Activated CD8-positive, alpha-beta T cell treated with anti-CD3 and anti-CD28 coated beads for 36 hours (primary cell): ENCODE results near the gene SLC17A1. TPM values are rescaled to one million over a fixed set of nuclear protein-coding genes. Genes with fewer than 3 reads are reported as not detected.

Experiments
- ATAC-seq: fragments of 200-7000 bp; cut with Tn5 transposase; one replicate; pipeline ENCODE4 v1.10.0; 2021; ENCODE audit warnings: mild to moderate bottlenecking, moderate library complexity
- CTCF ChIA-PET: fragments of 350-600 bp; sonication (Branson Sonifier 250); formaldehyde crosslinking; loops from one replicate; lab custom pipeline; 2021; ENCODE audit warnings: antibody characterized with exemption; lab: Charles Lee
- POLR2A ChIA-PET: fragments of 350-600 bp; sonication (Branson Sonifier 250); formaldehyde crosslinking; loops from one replicate; lab custom pipeline; 2021; ENCODE audit warnings: antibody characterized with exemption; lab: Charles Lee
- DNase-seq: peaks from one replicate; pipeline ENCODE4 v3.0.0-alpha.2; 2020
- H3K27ac Mint-ChIP-seq: one replicate; pipeline ENCODE4 v1.8.0; 2021; ENCODE audit warnings: mild to moderate bottlenecking, mixed read lengths
- H3K27me3 Mint-ChIP-seq: one replicate; pipeline ENCODE4 v1.8.0; 2021; ENCODE audit warnings: mixed read lengths
- H3K36me3 Mint-ChIP-seq: one replicate; pipeline ENCODE4 v1.8.0; 2021; ENCODE audit warnings: low read depth, mixed read lengths
- H3K4me1 Mint-ChIP-seq: one replicate; pipeline ENCODE4 v1.8.0; 2021; ENCODE audit warnings: low read depth, mixed read lengths
- H3K4me3 Mint-ChIP-seq: one replicate; pipeline ENCODE4 v1.8.0; 2021; ENCODE audit warnings: mild to moderate bottlenecking, moderate library complexity, mixed read lengths
- H3K9me3 Mint-ChIP-seq: one replicate; pipeline ENCODE4 v1.8.0; 2021; ENCODE audit warnings: mixed read lengths
- intact Hi-C: fragments of 100-400 bp; cut with micrococcal nuclease; formaldehyde crosslinking; loops from one replicate; pipeline ENCODE4 v1.10.0; 2022
- total RNA-seq, 2 experiments: library from RNA; stranded (reverse); gene quantifications; one replicate each; pipeline ENCODE4 v1.2.3, GENCODE V29; 2021
- TF ChIP-seq, protein P1 (sequence below): fragments of 200-600 bp; IDR thresholded peaks from one replicate; pipeline ENCODE4 v1.8.0; 2022; ENCODE audit warnings: antibody characterized with exemption, mild to moderate bottlenecking

Gene SLC17A1
- total RNA-seq, 2 experiments from 2014 or later = not detected

DNA sequence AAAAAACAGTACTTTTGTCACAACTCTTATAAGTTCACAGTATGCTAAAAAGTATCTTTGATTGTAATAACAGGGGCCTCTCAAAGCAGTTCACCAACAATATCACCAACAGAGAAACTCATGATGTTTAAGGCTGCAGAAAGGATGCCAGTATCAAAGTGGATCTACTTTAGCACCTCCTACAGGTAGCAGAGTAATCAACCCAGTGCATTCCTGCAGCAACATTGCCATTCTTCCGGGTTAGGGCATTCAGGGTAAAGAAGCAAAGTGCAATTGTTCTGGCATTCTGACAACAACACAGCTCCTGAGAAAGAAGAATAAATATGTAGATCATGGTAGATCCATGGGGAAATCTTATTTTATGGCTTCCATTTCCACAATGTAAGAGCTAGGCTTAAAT, 84.9 kb downstream of the SLC17A1 start:
- POLR2A ChIA-PET = no interaction called here
- ATAC-seq = no peak
- CTCF ChIA-PET = no interaction called here
- Mint-ChIP-seq H3K9me3 (no peaks in the 10 kb centered on the region), H3K36me3 (no peaks in the 10 kb centered on the region), H3K4me3 (no peak overlapping the region), H3K4me1 (no peaks in the 10 kb centered on the region), H3K27ac (no peak overlapping the region), H3K27me3 (no peaks in the 10 kb centered on the region)
- no peak for DNase-seq
- intact Hi-C loops = no loop called here
- TF ChIP-seq, protein P1, sequence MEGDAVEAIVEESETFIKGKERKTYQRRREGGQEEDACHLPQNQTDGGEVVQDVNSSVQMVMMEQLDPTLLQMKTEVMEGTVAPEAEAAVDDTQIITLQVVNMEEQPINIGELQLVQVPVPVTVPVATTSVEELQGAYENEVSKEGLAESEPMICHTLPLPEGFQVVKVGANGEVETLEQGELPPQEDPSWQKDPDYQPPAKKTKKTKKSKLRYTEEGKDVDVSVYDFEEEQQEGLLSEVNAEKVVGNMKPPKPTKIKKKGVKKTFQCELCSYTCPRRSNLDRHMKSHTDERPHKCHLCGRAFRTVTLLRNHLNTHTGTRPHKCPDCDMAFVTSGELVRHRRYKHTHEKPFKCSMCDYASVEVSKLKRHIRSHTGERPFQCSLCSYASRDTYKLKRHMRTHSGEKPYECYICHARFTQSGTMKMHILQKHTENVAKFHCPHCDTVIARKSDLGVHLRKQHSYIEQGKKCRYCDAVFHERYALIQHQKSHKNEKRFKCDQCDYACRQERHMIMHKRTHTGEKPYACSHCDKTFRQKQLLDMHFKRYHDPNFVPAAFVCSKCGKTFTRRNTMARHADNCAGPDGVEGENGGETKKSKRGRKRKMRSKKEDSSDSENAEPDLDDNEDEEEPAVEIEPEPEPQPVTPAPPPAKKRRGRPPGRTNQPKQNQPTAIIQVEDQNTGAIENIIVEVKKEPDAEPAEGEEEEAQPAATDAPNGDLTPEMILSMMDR = no peak

- intact Hi-C loops = no loop called here
- no peak for ATAC-seq
- ChIA-PET POLR2A (no interaction called here), CTCF (interaction anchor here (1.1 to 1.4 kb wide), 2 partner anchors 26 to 225 kb away, joined by 3 read pairs; no protein-coding TSS in a partner anchor)
- peaks cover 2% of the 10 kb centered on the region for H3K9me3 Mint-ChIP-seq
- no peak for DNase-seq
- no peak overlapping the region for H3K4me3 Mint-ChIP-seq
- H3K36me3 Mint-ChIP-seq = no peaks in the 10 kb centered on the region
- no peak overlapping the region for H3K27ac Mint-ChIP-seq
- TF ChIP-seq, protein P1 = no peak
- H3K27me3 Mint-ChIP-seq = no peaks in the 10 kb centered on the region
- no peaks in the 10 kb centered on the region for H3K4me1 Mint-ChIP-seq
Measured at GRCh38 chr6:25745836-25746235, 86.0 kb downstream of the SLC17A1 start.

- TF ChIP-seq, protein P1 = no peak
- DNase-seq (no peak), ATAC-seq (no peak)
- intact Hi-C loops = no loop called here
- Mint-ChIP-seq H3K36me3 (no peaks in the 10 kb centered on the region), H3K27ac (no peak overlapping the region), H3K9me3 (peaks cover 2% of the 10 kb centered on the region), H3K4me3 (no peak overlapping the region), H3K4me1 (no peaks in the 10 kb centered on the region), H3K27me3 (no peaks in the 10 kb centered on the region)
- ChIA-PET CTCF (interaction anchor here (1.3 kb wide), 1 partner anchor 478 kb away, joined by 3 read pairs; no protein-coding TSS in a partner anchor), POLR2A (no interaction called here)
Measured at GRCh38 chr6:25743868-25744267, 88.0 kb downstream of the SLC17A1 start.

DNA sequence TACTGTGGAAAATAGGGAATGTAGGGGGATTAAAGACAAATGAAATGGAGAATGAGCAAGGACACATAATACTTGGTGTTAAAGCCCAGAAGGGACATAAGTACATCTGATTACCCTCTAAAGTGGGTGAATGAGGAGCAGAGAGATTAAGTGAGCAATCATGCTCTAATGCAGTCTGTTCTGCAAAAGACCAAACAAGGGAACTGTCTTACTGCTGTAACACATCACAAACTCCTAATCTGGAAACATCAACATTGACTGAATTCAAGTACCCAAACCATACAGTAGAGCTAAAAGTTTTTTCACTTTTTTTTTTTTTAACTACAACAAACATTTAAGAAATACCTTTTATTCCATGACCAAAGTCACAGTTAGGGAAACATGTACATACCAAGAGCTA, 96.6 kb downstream of the SLC17A1 start:
- ChIA-PET POLR2A (no interaction called here), CTCF (interaction anchor here (1.5 to 3.3 kb wide), 2 partner anchors 16 to 19 kb away, joined by 3 to 19 read pairs; no protein-coding TSS in a partner anchor)
- H3K27me3 Mint-ChIP-seq = peaks cover 27% of the 10 kb centered on the region
- no peak overlapping the region for H3K27ac Mint-ChIP-seq
- H3K4me1 Mint-ChIP-seq = no peaks in the 10 kb centered on the region
- no peaks in the 10 kb centered on the region for H3K36me3 Mint-ChIP-seq
- H3K4me3 Mint-ChIP-seq = no peak overlapping the region
- peaks cover 3% of the 10 kb centered on the region for H3K9me3 Mint-ChIP-seq
- TF ChIP-seq, protein P1 = no peak
- no peak for ATAC-seq
- no peak for DNase-seq
- intact Hi-C loops = no loop called here

Other genes starting within 250 kb of the SLC17A1 start
- gene SCGN, start 179.8 kb downstream of the SLC17A1 start, total RNA-seq = not detected
- gene SLC17A4, start 77.3 kb downstream of the SLC17A1 start, total RNA-seq = not detected
- not detected for gene SLC17A3, start 42.2 kb upstream of the SLC17A1 start, total RNA-seq
- not detected for gene SLC17A2, start 98.6 kb upstream of the SLC17A1 start, total RNA-seq
- gene TRIM38, start 130.8 kb upstream of the SLC17A1 start, total RNA-seq = 1 to 10 TPM; 8.0 to 8.3 TPM